Renal cortex interstitium (tissue), 11 donors: ENCODE data around the gene COL26A1. TPM values are rescaled to one million over a fixed set of nuclear protein-coding genes. Genes with fewer than 3 reads are reported as not detected.

Experiments
- DNase-seq, 11 donors: peaks; one replicate each; pipeline ENCODE4 v3.0.0-alpha.2; 2013; ENCODE audit warnings: low read depth in 9 of 11, low spot score in 4 of 11; ENCODE audit errors: extremely low read depth in 1 of 11
- polyA plus RNA-seq, 3 donors: library from polyadenylated mRNA; unstranded; fragments of 120-200 nt; gene quantifications; one replicate each; pipeline ENCODE4 v1.2.1, GENCODE V29; 2013; ENCODE audit not compliant: insufficient read length in 3 of 3

COL26A1 gene
- polyA plus RNA-seq, 3 donors = 22.3 to 34.7 (median 28.3) TPM

GRCh38 chr7:101363734-101364374 is 1.2 kb downstream of the COL26A1 start:
- DNase-seq = peak in 8 of 11 donors; percentile 56 to 83 (median 70)

GRCh38 chr7:101365956-101366355 is 3.3 kb downstream of the COL26A1 start:
- DNase-seq = no peak

DNA sequence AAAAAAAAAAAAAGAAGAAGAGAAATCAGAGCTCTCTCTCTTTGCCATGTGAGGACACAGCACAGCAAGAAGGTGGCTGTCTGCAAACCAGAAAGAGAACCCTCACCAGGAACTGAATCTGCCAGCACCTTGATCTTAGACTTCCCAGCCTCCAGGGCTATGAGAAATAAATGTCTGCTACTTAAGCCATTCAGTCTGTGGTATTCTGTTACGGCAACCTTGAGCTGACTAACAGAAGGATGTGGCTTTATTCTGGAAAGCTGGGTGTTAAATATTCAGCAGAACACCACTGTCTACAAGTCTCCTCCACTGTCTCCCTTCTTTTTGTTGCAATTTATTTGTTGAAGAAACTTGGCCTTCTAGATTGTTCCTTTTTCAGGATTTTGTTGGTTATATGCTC is 5.0 kb downstream of the COL26A1 start:
- no peak for DNase-seq

DNA sequence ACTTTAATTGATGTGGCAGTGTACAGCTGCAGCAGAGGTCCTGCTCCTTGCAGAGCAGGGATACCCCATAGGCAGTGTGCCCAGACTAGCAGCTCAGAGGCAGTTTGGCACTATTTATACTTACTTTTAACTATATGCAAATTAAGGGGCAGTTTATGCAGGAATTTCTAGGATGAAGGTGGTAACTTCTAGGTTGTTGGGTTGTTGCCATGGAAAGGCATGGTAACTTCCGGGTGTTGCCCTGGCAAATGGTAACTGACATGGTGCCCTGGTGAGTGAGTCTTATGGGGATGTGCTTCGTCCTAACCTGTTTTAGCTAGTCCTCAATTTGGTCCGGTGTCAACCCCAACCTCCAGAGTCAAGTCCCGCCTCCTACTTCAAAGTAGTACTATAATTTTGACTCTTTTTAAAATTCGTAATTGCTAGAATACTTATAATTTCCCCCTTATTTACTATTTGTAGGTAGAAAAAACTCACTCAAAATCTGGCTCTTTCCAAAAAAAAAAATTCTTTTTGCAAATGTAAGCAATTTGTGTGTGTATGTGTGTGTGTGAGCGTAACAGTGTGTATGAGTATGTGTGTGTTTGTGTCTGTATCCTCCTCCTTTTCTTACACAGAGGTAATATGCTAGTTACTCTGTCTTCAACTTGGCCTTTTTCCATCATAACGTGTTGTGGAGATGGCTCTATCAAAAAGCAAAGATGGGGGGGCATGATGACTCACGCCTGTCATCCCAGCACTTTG is 5.9 kb downstream of the COL26A1 start:
- DNase-seq = no peak

DNA sequence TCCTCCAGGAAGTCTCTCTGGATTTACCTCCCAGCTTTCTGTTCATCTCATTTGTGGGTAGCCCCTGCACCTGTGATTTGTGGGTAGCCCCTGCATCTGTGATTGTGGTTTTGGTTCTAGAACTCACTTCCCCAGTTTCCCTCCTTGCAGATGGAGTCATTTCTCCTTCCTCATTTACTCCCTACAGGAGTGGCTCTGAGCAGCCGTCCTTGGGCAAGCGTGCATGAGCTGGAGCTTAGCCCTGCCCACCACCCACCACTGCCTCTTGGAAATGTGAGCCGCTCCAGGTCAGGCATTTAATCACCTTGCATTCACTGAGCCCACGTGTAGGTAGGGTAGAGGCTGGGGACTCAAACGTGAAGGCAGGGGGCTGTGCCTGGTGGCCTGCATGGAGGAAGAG is 8.2 kb downstream of the COL26A1 start:
- no peak for DNase-seq

DNA sequence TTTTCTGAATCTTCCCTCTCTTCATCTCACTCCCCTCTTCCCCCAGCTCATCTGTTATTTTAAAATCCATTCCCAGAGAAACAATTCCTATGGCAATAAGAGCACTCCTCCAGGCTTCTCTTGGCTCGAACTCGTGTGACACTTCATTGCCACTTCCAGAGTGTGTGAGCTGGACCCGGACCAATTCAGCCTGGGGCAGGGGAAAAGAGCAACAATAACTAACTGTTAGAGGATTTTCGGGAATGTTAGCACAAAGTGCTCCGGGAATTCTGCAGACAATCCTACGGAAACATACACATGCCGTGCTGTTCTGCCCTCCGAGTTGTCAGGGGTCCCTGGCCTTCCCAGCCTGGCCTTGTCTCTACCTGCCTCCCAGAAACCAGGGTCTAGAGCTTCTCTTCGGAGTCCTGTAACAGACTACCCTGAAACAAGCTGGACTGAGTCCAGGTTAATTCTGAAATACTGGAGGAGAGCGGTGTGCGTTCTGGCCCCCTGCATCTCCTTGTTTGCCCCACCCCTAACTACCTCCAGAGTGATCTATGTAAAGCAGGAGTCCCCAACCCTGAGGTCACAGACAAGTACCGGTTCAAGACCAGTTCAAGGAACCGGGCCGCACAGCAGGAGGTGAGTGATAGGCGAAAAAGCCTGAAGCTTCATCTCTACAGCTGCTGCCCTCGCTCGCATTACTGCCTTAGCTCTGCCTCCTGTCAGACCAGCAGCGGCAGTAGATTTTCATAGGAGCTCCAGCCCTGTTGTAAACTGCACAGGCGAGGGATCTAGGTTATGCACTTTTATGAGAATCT is 11.3 kb downstream of the COL26A1 start:
- no peak for DNase-seq

DNA sequence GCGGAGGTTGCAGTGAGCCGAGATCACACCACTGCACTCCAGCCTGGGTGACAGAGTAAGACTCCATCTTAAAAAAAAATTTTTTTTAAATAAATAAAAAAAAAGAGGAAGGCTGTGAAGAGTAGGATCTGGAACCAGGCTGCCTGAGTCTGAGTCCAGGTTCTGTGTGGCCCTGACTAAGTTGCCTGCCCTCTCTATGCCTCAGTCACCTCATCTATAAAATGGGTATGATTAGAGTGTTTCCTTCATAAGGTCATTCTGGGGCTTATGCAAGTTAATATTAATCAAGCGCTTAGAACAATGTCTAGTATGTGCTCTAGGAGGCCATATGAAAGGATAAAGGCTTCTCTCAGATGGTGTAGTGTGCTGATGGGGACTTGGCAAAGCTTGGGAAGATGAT is 12.3 kb downstream of the COL26A1 start:
- DNase-seq = no peak

DNA sequence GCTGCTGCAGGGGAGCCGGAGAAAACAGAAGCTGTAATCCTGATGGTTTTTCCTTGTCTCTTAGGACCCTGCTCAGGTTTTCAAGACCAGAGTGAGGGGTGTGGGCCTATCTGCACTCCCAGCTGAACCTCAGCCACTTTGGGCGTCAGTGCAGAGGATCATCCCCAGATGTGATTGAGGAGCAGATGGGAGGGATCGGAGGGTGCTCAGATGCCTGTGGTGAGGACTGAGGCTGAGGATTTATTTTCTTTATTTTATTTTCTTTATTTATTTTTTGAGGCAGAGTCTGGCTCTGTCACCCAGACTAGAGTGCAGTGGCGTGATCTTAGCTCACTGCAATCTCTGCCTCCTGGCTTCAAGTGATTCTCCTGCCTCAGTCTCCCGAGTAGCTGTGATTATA is 13.9 kb downstream of the COL26A1 start:
- no peak for DNase-seq

DNA sequence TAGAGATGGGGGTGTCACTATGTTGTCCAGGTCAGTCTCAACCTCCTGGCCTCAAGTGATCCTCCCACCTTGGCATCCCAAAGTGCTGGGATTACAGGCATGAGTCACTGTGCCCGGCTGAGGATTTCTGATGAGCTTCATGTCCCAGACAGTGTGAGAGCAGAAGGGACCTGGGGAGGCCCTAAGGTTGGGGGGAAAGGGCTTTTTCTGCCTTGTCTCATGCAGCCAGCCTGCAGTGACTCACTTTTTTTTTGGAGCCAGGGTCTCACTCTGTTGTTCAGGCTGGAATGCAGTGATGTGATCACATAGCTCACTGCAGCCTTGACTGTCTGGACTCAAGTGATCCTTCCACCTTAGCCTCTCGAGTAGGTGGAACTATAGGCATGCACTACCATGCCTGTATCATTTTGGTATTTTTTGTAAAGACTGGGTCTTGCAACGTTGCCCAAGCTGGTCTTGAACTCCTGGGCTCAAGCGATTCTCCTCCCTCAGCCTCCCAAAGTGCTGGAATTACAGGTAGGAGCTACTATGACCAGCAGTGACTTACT is 14.6 kb downstream of the COL26A1 start:
- DNase-seq = no peak

- peak in 1 of 11 donors; percentile 21 for DNase-seq
Measured at GRCh38 chr7:101378751-101379174, 16.1 kb downstream of the COL26A1 start.

DNA sequence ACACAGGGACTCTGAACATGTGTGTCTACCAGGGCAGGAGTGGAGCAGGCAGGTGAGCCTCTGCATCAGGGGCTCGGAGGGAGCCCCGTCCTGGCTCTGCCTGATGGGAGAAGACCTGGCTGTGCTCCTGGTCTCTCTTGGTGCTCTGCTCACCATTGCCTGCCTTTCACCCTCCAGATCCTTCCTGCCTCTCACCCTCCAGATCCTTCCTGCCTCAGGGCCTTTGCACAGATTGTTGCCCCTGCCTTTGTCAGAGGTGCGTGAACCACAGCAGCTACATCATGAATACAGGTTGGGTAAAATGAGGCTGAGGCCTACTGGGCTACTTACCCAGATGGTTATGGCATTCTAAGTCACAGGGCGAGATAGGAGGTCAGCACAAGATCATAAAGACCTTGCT is 16.6 kb downstream of the COL26A1 start:
- no peak for DNase-seq

GRCh38 chr7:101381549-101382111 is 19.0 kb downstream of the COL26A1 start:
- DNase-seq = no peak

DNA sequence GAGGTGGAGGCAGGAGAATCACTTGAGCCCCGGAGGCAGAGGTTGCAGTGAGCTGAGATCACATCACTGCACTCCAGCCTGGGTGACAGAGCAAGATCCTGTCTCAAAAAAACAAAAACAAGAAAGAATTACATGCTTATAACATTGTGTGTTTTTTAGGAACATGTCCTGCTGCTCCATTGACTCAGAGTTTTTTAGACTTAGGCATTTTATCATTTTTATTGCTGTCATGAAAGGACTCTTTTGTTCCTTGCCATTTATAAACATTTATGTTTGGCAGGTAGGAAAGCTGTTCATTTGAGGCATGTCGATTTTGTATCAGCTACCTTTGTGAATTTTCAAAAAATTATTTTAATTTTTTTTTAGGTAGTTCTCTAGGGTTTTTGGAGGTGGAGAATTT is 20.3 kb downstream of the COL26A1 start:
- no peak for DNase-seq

- no peak for DNase-seq
Measured at GRCh38 chr7:101386177-101386557, 23.5 kb downstream of the COL26A1 start.

DNA sequence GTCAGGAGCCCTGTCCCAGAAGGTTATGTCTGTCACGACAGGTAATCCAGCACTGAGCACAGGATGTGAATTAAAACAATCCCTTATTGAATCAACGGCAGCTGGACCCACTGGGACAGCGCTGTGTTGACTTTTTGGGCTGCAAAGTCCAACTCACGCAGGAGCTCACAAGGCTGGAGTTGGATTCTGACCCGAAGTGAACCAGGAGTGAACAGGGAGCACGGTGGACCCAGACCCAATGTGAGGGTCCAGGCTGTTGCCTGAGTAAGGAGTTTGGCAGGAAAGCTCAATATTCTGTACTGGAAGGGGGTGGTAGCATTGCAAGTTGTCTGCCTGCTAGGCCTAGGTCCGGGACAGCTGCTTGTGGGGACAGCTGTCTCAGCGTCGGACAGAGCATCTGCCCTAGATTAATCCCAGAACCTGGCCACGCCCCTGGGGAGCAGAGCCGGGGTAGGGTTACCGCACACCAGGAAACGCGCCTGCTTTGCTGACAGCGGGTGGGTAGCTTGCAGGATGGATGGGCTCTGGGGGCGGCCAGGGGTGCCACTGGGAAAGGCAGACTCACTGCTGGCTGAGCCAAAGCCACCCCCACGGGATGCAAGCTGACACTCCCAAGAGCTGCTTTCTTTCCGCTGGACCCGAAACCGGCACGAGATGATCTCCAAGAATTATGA is 24.0 kb downstream of the COL26A1 start:
- peak in 6 of 11 donors; percentile 31 to 81 (median 62) for DNase-seq

GRCh38 chr7:101390901-101391301 is 28.2 kb downstream of the COL26A1 start:
- peak in 6 of 11 donors; percentile 33 to 79 (median 56) for DNase-seq

DNA sequence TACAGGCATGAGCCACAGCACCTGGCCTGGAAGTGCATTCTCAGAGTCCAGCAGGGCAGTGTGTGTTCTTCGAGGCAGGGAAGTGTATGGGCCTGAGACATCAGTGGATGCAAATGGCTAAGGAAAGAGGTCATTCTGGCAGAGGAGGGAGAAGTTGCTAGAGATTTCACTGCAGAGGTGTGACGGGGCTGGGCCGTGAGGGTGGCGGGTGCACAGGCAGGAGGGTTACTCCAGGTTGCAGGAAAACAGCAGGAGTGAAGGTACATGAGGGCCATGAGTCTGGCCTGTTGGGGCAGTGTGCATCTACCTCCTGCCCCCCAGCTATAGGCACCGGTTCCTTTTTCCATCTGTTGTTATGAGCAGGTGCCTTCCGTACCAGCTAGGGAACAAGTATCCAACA is 29.3 kb downstream of the COL26A1 start:
- DNase-seq = no peak

GRCh38 chr7:101393865-101394264 is 31.2 kb downstream of the COL26A1 start:
- DNase-seq = no peak

DNA sequence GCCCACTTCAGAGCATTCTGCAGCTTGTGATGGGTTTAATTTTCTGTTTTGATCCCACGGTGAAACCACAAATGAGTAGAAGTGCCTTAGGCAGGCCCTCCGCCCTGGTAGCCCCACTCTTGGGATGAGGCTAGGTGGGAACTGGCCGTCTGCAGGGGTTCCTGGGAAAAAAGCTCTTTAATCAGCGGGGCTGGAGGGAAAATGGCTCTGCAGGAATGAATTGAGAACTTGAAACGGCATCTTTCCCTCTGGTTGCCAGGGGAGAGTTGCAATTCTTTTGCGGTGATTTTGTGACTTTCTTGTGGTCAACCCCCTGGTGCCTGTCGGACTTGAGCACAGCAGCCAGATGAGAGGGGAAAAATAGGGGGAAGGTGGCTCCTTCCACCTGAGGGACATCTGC is 32.7 kb downstream of the COL26A1 start:
- no peak for DNase-seq
